Measurements from ENCODE around the gene TRPM3. TPM values are rescaled to one million over a fixed set of nuclear protein-coding genes. Genes with fewer than 3 reads are reported as not detected.

Gene TRPM3
- total and polyA plus RNA-seq, 2 donors (not counting 1 experiment from before 2014, with no cell fraction given): not detected

DNA sequence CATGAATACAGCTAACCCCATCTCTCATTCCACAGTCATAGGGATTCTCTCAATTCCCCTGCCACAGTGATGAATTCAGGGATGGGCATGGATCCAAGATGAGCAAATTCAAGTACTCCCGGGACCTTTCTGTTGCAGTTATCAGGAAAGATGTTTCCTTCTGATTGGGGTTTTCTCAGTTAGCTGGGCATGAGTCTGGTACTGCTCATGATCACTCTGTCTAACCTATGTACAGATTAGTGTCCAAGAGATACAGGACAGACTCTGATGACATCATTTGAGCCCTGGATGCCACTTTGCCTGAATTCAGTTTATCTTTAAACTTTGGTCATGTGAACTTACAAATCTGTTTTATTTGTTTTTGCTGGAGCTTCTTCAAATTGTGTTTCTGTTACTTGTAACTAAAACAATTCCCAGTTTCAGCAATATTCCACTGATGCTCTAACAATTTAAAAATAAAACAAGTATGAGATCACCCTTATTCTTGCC is 449.2 kb downstream of the TRPM3 start:
- no peak for ATAC-seq (ENCODE audit: low read depth)
- Histone ChIP-seq H3K4me1 (ENCODE audit: control insufficient read depth in 2 of 2, insufficient read depth in 2 of 2, low read length in 2 of 2) (no peaks in the 10 kb centered on the region), H3K9me3 (ENCODE audit: control extremely low read depth in 1 of 3, control insufficient read depth in 2 of 3, insufficient read depth in 1 of 3, low read length in 2 of 3) (no peaks in the 10 kb centered on the region), H2AFZ (ENCODE audit: insufficient read depth, low read depth, low read length, poor library complexity, severe bottlenecking) (no peak overlapping the region), H3K36me3 (replicated peaks in 1 of 2; ENCODE audit: control extremely low read depth in 1 of 2, control insufficient read depth in 1 of 2, extremely low read depth in 1 of 2, insufficient read depth in 2 of 2, low read length in 1 of 2) (no peaks in the 10 kb centered on the region), H3K9ac (ENCODE audit: low read length) (no peak overlapping the region), H4K20me1 (ENCODE audit: control insufficient read depth, insufficient read depth, low read length, poor library complexity, severe bottlenecking) (no peaks in the 10 kb centered on the region), H3K27me3 (replicated peaks in 1 of 4; ENCODE audit: control extremely low read depth in 1 of 4, control insufficient read depth in 3 of 4, insufficient read depth in 4 of 4, low read length in 3 of 4) (no peaks in the 10 kb centered on the region), H3K27ac (ENCODE audit: low read length in 2 of 2) (no peak overlapping the region), H3K79me2 (ENCODE audit: control insufficient read depth, insufficient read depth, low read length) (no peaks in the 10 kb centered on the region), H3K4me2 (replicated peaks; ENCODE audit: low read depth, low read length, poor library complexity, severe bottlenecking) (no peak overlapping the region), H3K4me3 (ENCODE audit: control extremely low read depth in 1 of 5, extremely low read depth in 1 of 5, insufficient read depth in 1 of 5, low read depth in 2 of 5, low read length in 4 of 5) (no peak overlapping the region)
- no peak for DNase-seq
- intact Hi-C loops (cut with micrococcal nuclease): no loop called here
- CTCF ChIA-PET: no interaction called here
- POLR2A ChIA-PET: no interaction called here
- Mint-ChIP-seq H3K9me3 (ENCODE audit: insufficient read depth) (no peaks in the 10 kb centered on the region), H3K27me3 (peaks cover 6% of the 10 kb centered on the region), H3K4me3 (no peak overlapping the region), H3K27ac (no peak overlapping the region), H3K4me1 (no peaks in the 10 kb centered on the region)
- no peak for TF ChIP-seq EZH2 (IDR thresholded peaks at IDR 0.05; ENCODE audit: borderline replicate concordance, insufficient read depth, low read depth, low read length, poor library complexity, severe bottlenecking)
- TF ChIP-seq, protein P1, sequence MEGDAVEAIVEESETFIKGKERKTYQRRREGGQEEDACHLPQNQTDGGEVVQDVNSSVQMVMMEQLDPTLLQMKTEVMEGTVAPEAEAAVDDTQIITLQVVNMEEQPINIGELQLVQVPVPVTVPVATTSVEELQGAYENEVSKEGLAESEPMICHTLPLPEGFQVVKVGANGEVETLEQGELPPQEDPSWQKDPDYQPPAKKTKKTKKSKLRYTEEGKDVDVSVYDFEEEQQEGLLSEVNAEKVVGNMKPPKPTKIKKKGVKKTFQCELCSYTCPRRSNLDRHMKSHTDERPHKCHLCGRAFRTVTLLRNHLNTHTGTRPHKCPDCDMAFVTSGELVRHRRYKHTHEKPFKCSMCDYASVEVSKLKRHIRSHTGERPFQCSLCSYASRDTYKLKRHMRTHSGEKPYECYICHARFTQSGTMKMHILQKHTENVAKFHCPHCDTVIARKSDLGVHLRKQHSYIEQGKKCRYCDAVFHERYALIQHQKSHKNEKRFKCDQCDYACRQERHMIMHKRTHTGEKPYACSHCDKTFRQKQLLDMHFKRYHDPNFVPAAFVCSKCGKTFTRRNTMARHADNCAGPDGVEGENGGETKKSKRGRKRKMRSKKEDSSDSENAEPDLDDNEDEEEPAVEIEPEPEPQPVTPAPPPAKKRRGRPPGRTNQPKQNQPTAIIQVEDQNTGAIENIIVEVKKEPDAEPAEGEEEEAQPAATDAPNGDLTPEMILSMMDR (IDR thresholded peaks at IDR 0.05): no peak
- WGBS (ENCODE audit: insufficient coverage): no CpG with 5 or more reads among the region's 1 CpG

DNA sequence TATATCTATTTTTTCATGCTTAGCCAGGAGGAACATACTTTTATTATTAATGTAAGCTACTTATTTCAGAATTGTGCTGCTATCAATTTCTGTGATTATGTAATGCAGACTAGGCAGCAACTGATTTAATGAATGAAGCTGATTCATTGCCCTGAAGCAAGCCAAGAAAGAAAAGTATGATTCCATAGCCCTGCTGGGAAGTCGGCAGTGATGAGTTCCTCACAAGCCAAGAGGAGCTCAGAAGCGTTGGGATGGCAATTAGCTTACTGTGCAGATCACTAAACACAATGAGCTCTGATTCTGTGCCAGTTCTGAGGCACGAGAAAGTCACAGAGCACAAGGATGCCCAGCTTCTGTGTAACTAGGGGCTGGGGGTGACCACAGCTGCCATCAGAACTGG is 452.7 kb downstream of the TRPM3 start:
- WGBS (ENCODE audit: insufficient coverage): 87% methylated on average over 3 of the region's 3 CpGs
- Histone ChIP-seq H3K4me3 (ENCODE audit: control extremely low read depth in 1 of 5, extremely low read depth in 1 of 5, insufficient read depth in 1 of 5, low read depth in 2 of 5, low read length in 4 of 5) (no peak overlapping the region), H4K20me1 (ENCODE audit: control insufficient read depth, insufficient read depth, low read length, poor library complexity, severe bottlenecking) (no peaks in the 10 kb centered on the region), H3K36me3 (replicated peaks in 1 of 2; ENCODE audit: control extremely low read depth in 1 of 2, control insufficient read depth in 1 of 2, extremely low read depth in 1 of 2, insufficient read depth in 2 of 2, low read length in 1 of 2) (no peaks in the 10 kb centered on the region), H3K9ac (ENCODE audit: low read length) (no peak overlapping the region), H3K27me3 (replicated peaks in 1 of 4; ENCODE audit: control extremely low read depth in 1 of 4, control insufficient read depth in 3 of 4, insufficient read depth in 4 of 4, low read length in 3 of 4) (no peaks in the 10 kb centered on the region), H3K79me2 (ENCODE audit: control insufficient read depth, insufficient read depth, low read length) (no peaks in the 10 kb centered on the region), H2AFZ (ENCODE audit: insufficient read depth, low read depth, low read length, poor library complexity, severe bottlenecking) (no peak overlapping the region), H3K27ac (ENCODE audit: low read length in 2 of 2) (no peak overlapping the region), H3K4me2 (replicated peaks; ENCODE audit: low read depth, low read length, poor library complexity, severe bottlenecking) (no peak overlapping the region), H3K9me3 (ENCODE audit: control extremely low read depth in 1 of 3, control insufficient read depth in 2 of 3, insufficient read depth in 1 of 3, low read length in 2 of 3) (no peaks in the 10 kb centered on the region), H3K4me1 (ENCODE audit: control insufficient read depth in 2 of 2, insufficient read depth in 2 of 2, low read length in 2 of 2) (no peaks in the 10 kb centered on the region)
- POLR2A ChIA-PET: no interaction called here
- no peak overlapping the region for H3K4me3 Mint-ChIP-seq
- no peak for ATAC-seq (ENCODE audit: low read depth)
- no peaks in the 10 kb centered on the region for H3K9me3 Mint-ChIP-seq (ENCODE audit: insufficient read depth)
- H3K27ac Mint-ChIP-seq: no peak overlapping the region
- TF ChIP-seq, protein P1 (IDR thresholded peaks at IDR 0.05): no peak
- TF ChIP-seq EZH2 (IDR thresholded peaks at IDR 0.05; ENCODE audit: borderline replicate concordance, insufficient read depth, low read depth, low read length, poor library complexity, severe bottlenecking): no peak
- CTCF ChIA-PET: no interaction called here
- H3K27me3 Mint-ChIP-seq: peaks cover 9% of the 10 kb centered on the region
- H3K4me1 Mint-ChIP-seq: no peaks in the 10 kb centered on the region
- DNase-seq: no peak
- intact Hi-C loops (cut with micrococcal nuclease): no loop called here
